Upper lobe of left lung (tissue), 4 donors: ENCODE results near the gene ARHGAP24.

Source experiments
- CTCF ChIP-seq, 6 experiments: fragments of 450-650 bp in 4 of 6; fragments of 200-600 bp in 2 of 6; sonication (generic) in 2 of 6; IDR thresholded peaks; one replicate each; pipeline ENCODE4 v1.5.1; 2016 to 2019; ENCODE audit warnings: antibody characterized with exemption in 6 of 6
- POLR2A ChIP-seq, 4 donors: fragments of 450-650 bp; IDR thresholded peaks; one replicate each; pipeline ENCODE4 v1.5.1; 2016 to 2017; ENCODE audit warnings: antibody characterized with exemption in 4 of 4, mild to moderate bottlenecking in 2 of 4

GRCh38 chr4:85879518-85879917 is 404.6 kb downstream of the ARHGAP24 start:
- no peak for TF ChIP-seq CTCF (IDR thresholded peaks at IDR 0.05)
- no peak for TF ChIP-seq POLR2A (IDR thresholded peaks at IDR 0.05)
